ENCODE data around the gene RUNX1. TPM values are rescaled to one million over a fixed set of nuclear protein-coding genes. Genes with fewer than 3 reads are reported as not detected.

Gene RUNX1
- polyA plus RNA-seq, 1 experiment: 20.9 TPM

GRCh38 chr21:35057428-35057827, 8.3 kb upstream of the RUNX1 start:
- no peak for TF ChIP-seq CTCF (IDR thresholded peaks at IDR 0.05; ENCODE audit: low read depth, low read length)
- ChIA-PET POLR2A (no interaction called here), CTCF (no interaction called here)
- H3K4me3 ChIP-seq (ENCODE audit: low read depth, low read length): no peak overlapping the region
- no peaks in the 10 kb centered on the region for H3K27me3 ChIP-seq (ENCODE audit: control insufficient read depth, insufficient read depth, low read length)
- H3K27ac ChIP-seq (ENCODE audit: low read depth, low read length): no peak overlapping the region
- no peak for DNase-seq (ENCODE audit: low read depth, low spot score)
- no peaks in the 10 kb centered on the region for H3K9me3 ChIP-seq (ENCODE audit: control insufficient read depth, insufficient read depth, low read length)

- 0 out of 2 replicates have a peak, but pooled peaks have one; percentile 14 for TF ChIP-seq CTCF (IDR thresholded peaks at IDR 0.05; ENCODE audit: low read depth, low read length)
- POLR2A ChIA-PET: no interaction called here
- Histone ChIP-seq H3K9me3 (ENCODE audit: control insufficient read depth, insufficient read depth, low read length) (no peaks in the 10 kb centered on the region), H3K27ac (ENCODE audit: low read depth, low read length) (no peak overlapping the region), H3K27me3 (ENCODE audit: control insufficient read depth, insufficient read depth, low read length) (no peaks in the 10 kb centered on the region), H3K4me3 (ENCODE audit: low read depth, low read length) (no peak overlapping the region)
- CTCF ChIA-PET: no interaction called here
- no peak for DNase-seq (ENCODE audit: low read depth, low spot score)
These were observed 4.4 kb upstream of the RUNX1 start for GRCh38 chr21:35053356-35054096.

- no peak for DNase-seq (ENCODE audit: low read depth, low spot score)
- Histone ChIP-seq H3K9me3 (ENCODE audit: control insufficient read depth, insufficient read depth, low read length) (no peaks in the 10 kb centered on the region), H3K27ac (ENCODE audit: low read depth, low read length) (no peak overlapping the region), H3K27me3 (ENCODE audit: control insufficient read depth, insufficient read depth, low read length) (no peaks in the 10 kb centered on the region), H3K4me3 (ENCODE audit: low read depth, low read length) (no peak overlapping the region)
- CTCF ChIA-PET: no interaction called here
- POLR2A ChIA-PET: no interaction called here
- TF ChIP-seq CTCF (IDR thresholded peaks at IDR 0.05; ENCODE audit: low read depth, low read length): no peak
These were observed 3.7 kb upstream of the RUNX1 start for GRCh38 chr21:35052801-35053200.

GRCh38 chr21:35051287-35051818, 2.3 kb upstream of the RUNX1 start:
- H3K4me3 ChIP-seq (ENCODE audit: low read depth, low read length): no peak overlapping the region
- no peak for DNase-seq (ENCODE audit: low read depth, low spot score)
- no peaks in the 10 kb centered on the region for H3K9me3 ChIP-seq (ENCODE audit: control insufficient read depth, insufficient read depth, low read length)
- no peaks in the 10 kb centered on the region for H3K27me3 ChIP-seq (ENCODE audit: control insufficient read depth, insufficient read depth, low read length)
- ChIA-PET POLR2A (interaction anchor here (0.5 to 1.0 kb wide), 4 partner anchors 161 to 943 kb away, joined by 3 to 8 read pairs (median 4); no protein-coding TSS in a partner anchor), CTCF (interaction anchor here (0.6 to 1.7 kb wide), 16 partner anchors 11 to 889 kb away, joined by 3 to 7 read pairs (median 4); no protein-coding TSS in a partner anchor)
- peak; percentile 68 for TF ChIP-seq CTCF (IDR thresholded peaks at IDR 0.05; ENCODE audit: low read depth, low read length)
- H3K27ac ChIP-seq (ENCODE audit: low read depth, low read length): peak overlapping the region; percentile 73

Measured in AG04450 (cell line).